Endothelial cell of umbilical vein (primary cell): Measurements from ENCODE around the gene RASGEF1C. TPM values are rescaled to one million over a fixed set of nuclear protein-coding genes. Genes with fewer than 3 reads are reported as not detected.

Experiments
- BruUV-seq: library from RNA; stranded (reverse); fragments of 400-500 nt; replicated peaks from 2 replicates; lab custom pipeline; 2021; lab: Mats Ljungman, UMichigan
- CTCF ChIA-PET: fragments of 300-600, 350-600 bp; sonication (Branson Sonifier 250); formaldehyde crosslinking; loops from one replicate; lab custom pipeline; 2021; ENCODE audit warnings: antibody characterized with exemption, inconsistent platforms; lab: Charles Lee
- POLR2A ChIA-PET: fragments of 300-600, 350-600 bp; sonication (Branson Sonifier 250); formaldehyde crosslinking; loops from one replicate; lab custom pipeline; 2021; ENCODE audit warnings: antibody characterized with exemption, inconsistent platforms; lab: Charles Lee
- DNase-seq: peaks from one replicate; pipeline ENCODE4 v3.0.0-alpha.2; 2011; ENCODE audit warnings: low read depth, low spot score
- FAIRE-seq: peaks from 2 replicates; lab custom pipeline; 2011; peaks lifted over from hg19 to GRCh38; lab: Jason Lieb, UNC
- H2AFZ ChIP-seq: 2 replicates; pipeline ENCODE4 v1.6.0; 2012; ENCODE audit warnings: low read depth, low read length, control low read depth, inconsistent platforms
- H3K27ac ChIP-seq: 2 replicates; pipeline ENCODE4 v1.5.1; 2011; ENCODE audit warnings: low read depth, mild to moderate bottlenecking, control low read depth, low read length, moderate library complexity; ENCODE audit not compliant: insufficient read depth
- H3K27me3 ChIP-seq, 2 experiments: 2 replicates each; pipeline versions ENCODE4 v1.6.0 to v1.6.1; 2011; ENCODE audit warnings: low read length in 2 of 2, mixed read lengths in 1 of 2; ENCODE audit not compliant: control insufficient read depth in 2 of 2, insufficient read depth in 2 of 2
- H3K36me3 ChIP-seq, 2 experiments: 2 replicates in 1 of 2; 3 replicates in 1 of 2; pipeline ENCODE4 v1.5.1; 2011; ENCODE audit warnings: low read length in 2 of 2, mild to moderate bottlenecking in 1 of 2, moderate library complexity in 1 of 2; ENCODE audit not compliant: control insufficient read depth in 2 of 2, insufficient read depth in 2 of 2; ENCODE audit errors: extremely low read depth in 1 of 2
- H3K4me1 ChIP-seq: 3 replicates; pipeline ENCODE4 v1.5.1; 2011; ENCODE audit warnings: mild to moderate bottlenecking, low read length; ENCODE audit not compliant: control insufficient read depth, insufficient read depth; ENCODE audit errors: extremely low read depth
- H3K4me2 ChIP-seq: 2 replicates; pipeline ENCODE4 v1.6.1; 2011; ENCODE audit warnings: low read length, control low read depth, mixed read lengths; ENCODE audit not compliant: insufficient read depth
- H3K4me3 ChIP-seq, 3 experiments: fragments of 200-600 bp in 1 of 3; sonication (generic), shearing (Covaris generic) in 1 of 3; replicated peaks in 1 of 3; 2 replicates each; pipeline ENCODE4 v1.5.1; 2011 to 2016; ENCODE audit warnings: control low read depth in 3 of 3, low read length in 3 of 3, mild to moderate bottlenecking in 2 of 3, inconsistent platforms in 1 of 3, low read depth in 1 of 3, moderate library complexity in 1 of 3; ENCODE audit not compliant: insufficient read depth in 1 of 3
- H3K79me2 ChIP-seq: 2 replicates; pipeline ENCODE4 v1.6.0; 2012; ENCODE audit warnings: low read length, inconsistent platforms; ENCODE audit not compliant: control insufficient read depth, insufficient read depth
- H3K9ac ChIP-seq: replicated peaks from 2 replicates; pipeline ENCODE3; 2011; ENCODE audit warnings: low read length, control low read depth; ENCODE audit not compliant: insufficient read depth; ENCODE audit errors: extremely low read depth
- H3K9me1 ChIP-seq: replicated peaks from 3 replicates; pipeline ENCODE4 v1.6.0; 2011; ENCODE audit warnings: mild to moderate bottlenecking, low read length; ENCODE audit not compliant: control insufficient read depth, insufficient read depth; ENCODE audit errors: extremely low read depth
- H3K9me3 ChIP-seq: replicated peaks from 2 replicates; pipeline ENCODE4 v1.5.1; 2012; ENCODE audit warnings: low read length, inconsistent platforms; ENCODE audit not compliant: control insufficient read depth, insufficient read depth
- H4K20me1 ChIP-seq: replicated peaks from 2 replicates; pipeline ENCODE3; 2011; ENCODE audit warnings: mild to moderate bottlenecking, low read length; ENCODE audit not compliant: control insufficient read depth, insufficient read depth; ENCODE audit errors: extremely low read depth
- CTCF ChIP-seq, 2 donors: IDR thresholded peaks; 1 replicate in 1 of 2; 2 replicates in 1 of 2; pipeline ENCODE4 v1.5.1; 2011; ENCODE audit warnings: low read length in 2 of 2, mild to moderate bottlenecking in 2 of 2, moderate library complexity in 2 of 2, control low read depth in 1 of 2, inconsistent platforms in 1 of 2, low read depth in 1 of 2; ENCODE audit not compliant: insufficient read depth in 1 of 2; ENCODE audit errors: extremely low read depth in 1 of 2
- EZH2 ChIP-seq: IDR thresholded peaks from 2 replicates; pipeline ENCODE4 v1.6.1; 2012; ENCODE audit warnings: borderline replicate concordance, low read depth, mild to moderate bottlenecking, moderate library complexity, low read length, inconsistent platforms; ENCODE audit not compliant: severe bottlenecking
- FOS ChIP-seq: IDR thresholded peaks from 2 replicates; pipeline ENCODE4 v1.6.1; 2011; ENCODE audit warnings: mild to moderate bottlenecking, low read length, moderate library complexity, borderline replicate concordance; ENCODE audit not compliant: insufficient read depth
- GATA2 ChIP-seq: IDR thresholded peaks from 2 replicates; pipeline ENCODE4 v1.7.0; 2011; ENCODE audit warnings: low read depth, mild to moderate bottlenecking, moderate library complexity, mixed read lengths, low read length; ENCODE audit not compliant: insufficient read length, insufficient read depth
- JUN ChIP-seq: IDR thresholded peaks from 2 replicates; pipeline ENCODE4 v1.6.1; 2011; ENCODE audit warnings: borderline replicate concordance, low read depth; ENCODE audit not compliant: insufficient read length, insufficient read depth
- MAX ChIP-seq: IDR thresholded peaks from 2 replicates; pipeline ENCODE4 v1.6.1; 2011; ENCODE audit not compliant: insufficient read depth, insufficient read length
- MYC ChIP-seq: IDR thresholded peaks from one replicate; pipeline ENCODE4 v1.6.1; 2011; ENCODE audit warnings: mild to moderate bottlenecking, low read depth, low read length
- POLR2A ChIP-seq: IDR thresholded peaks from 2 replicates; pipeline ENCODE4 v1.6.1; 2012; ENCODE audit warnings: low read depth, mild to moderate bottlenecking, control low read depth, low read length
- POLR2AphosphoS5 ChIP-seq: IDR thresholded peaks from 2 replicates; pipeline ENCODE4 v1.6.1; 2012; ENCODE audit warnings: low read depth, mild to moderate bottlenecking, control low read depth, low read length, moderate library complexity; ENCODE audit not compliant: insufficient read depth
- dilution Hi-C: fragments of 300-500 bp; cut with MboI; formaldehyde crosslinking; loops from one replicate; pipeline ENCODE4 v1.15.0; 2019; ENCODE audit warnings: low sequenced_read_pairs; ENCODE audit not compliant: extremely low pct_ligation_motif_present
- intact Hi-C: fragments of 100-400 bp; cut with micrococcal nuclease; formaldehyde crosslinking; loops from one replicate; pipeline ENCODE4 v1.10.0; 2022
- polyA plus RNA-seq, 4 experiments: library from polyadenylated mRNA; depleted of rRNA in 3 of 4; stranded (reverse) in 3 of 4; unstranded in 1 of 4; fragments of >200 nt; gene quantifications; 2 replicates each; pipeline versions ENCODE4 v1.2.1 to v1.2.3, GENCODE V29; 2011 to 2012; ENCODE audit warnings: missing spikeins in 1 of 4
- total RNA-seq: library from RNA; stranded (reverse); gene quantifications from 2 replicates; pipeline ENCODE4 v1.2.3, GENCODE V29; 2021

Gene RASGEF1C
- total and polyA plus RNA-seq, 2 donors (not counting 3 experiments of a cell fraction or from before 2014, with no cell fraction given) = not detected

GRCh38 chr5:180085837-180086236 lies 123.2 kb downstream of the RASGEF1C start:
- peaks cover 4% of the 10 kb centered on the region for H3K4me1 ChIP-seq
- H4K20me1 ChIP-seq = no peaks in the 10 kb centered on the region
- H2AFZ ChIP-seq = no peak overlapping the region
- H3K36me3 ChIP-seq = no peaks in the 10 kb centered on the region
- TF ChIP-seq MAX (no peak), JUN (no peak), GATA2 (no peak), CTCF (IDR thresholded peaks at IDR 0.05; ENCODE audit: extremely low read depth in 1 of 2, insufficient read depth in 1 of 2, low read depth in 1 of 2, low read length in 2 of 2) (no peak), POLR2A (no peak), MYC (no peak), EZH2 (no peak), POLR2AphosphoS5 (no peak), FOS (no peak)
- no peaks in the 10 kb centered on the region for H3K9me1 ChIP-seq
- peaks cover 5 to 6% of the 10 kb centered on the region in 2 experiments for H3K27me3 ChIP-seq
- DNase-seq (peak; percentile 40), FAIRE-seq (peak; percentile 76)
- no peak overlapping the region for H3K9ac ChIP-seq
- ChIA-PET POLR2A (interaction anchor here (0.7 kb wide), 1 partner anchor 69 kb away, joined by 6 read pairs; no protein-coding TSS in a partner anchor), CTCF (no interaction called here)
- H3K4me2 ChIP-seq = no peak overlapping the region
- H3K79me2 ChIP-seq = no peaks in the 10 kb centered on the region
- dilution Hi-C loops (no loop called here), intact Hi-C loops (no loop called here)
- BruUV-seq = no TSS peak
- no peaks in the 10 kb centered on the region for H3K9me3 ChIP-seq
- H3K4me3 ChIP-seq = no peak overlapping the region
- no peak overlapping the region for H3K27ac ChIP-seq
